K562 (cell line): ENCODE measurements around the gene NAV2. TPM values are rescaled to one million over a fixed set of nuclear protein-coding genes. Genes with fewer than 3 reads are reported as not detected.

Source experiments
- ATAC-seq: fragments of 200-7000 bp; cut with Tn5 transposase; 3 replicates; pipeline ENCODE4 v1.9.1; 2020; ENCODE audit warnings: moderate library complexity
- BruUV-seq: library from RNA; stranded (reverse); fragments of 400-500 nt; replicated peaks from 2 replicates; lab custom pipeline; 2021; lab: Mats Ljungman, UMichigan
- CTCF ChIA-PET: fragments of 300-600 bp; formaldehyde crosslinking; extraction: SDS; loops from one replicate; lab custom pipeline; 2021; ENCODE audit warnings: low intra/inter-chr PET ratio; lab: Yijun Ruan, JAX
- POLR2A ChIA-PET: fragments of 300-600, 350-650 bp; sonication (Branson Sonifier 250); formaldehyde crosslinking; extraction: SDS; loops from one replicate; lab custom pipeline; 2021; ENCODE audit warnings: antibody characterized with exemption, inconsistent platforms; lab: Yijun Ruan, JAX
- DNase-seq, 4 experiments: peaks; one replicate each; pipeline versions ENCODE4 v3.0.0 to v3.0.0-alpha.2; 2011 to 2018; ENCODE audit warnings: low spot score in 3 of 4, mixed read lengths in 3 of 4; ENCODE audit errors: extremely low read depth in 1 of 4
- FAIRE-seq: peaks from 2 replicates; lab custom pipeline; 2011; peaks lifted over from hg19 to GRCh38; lab: Jason Lieb, UNC
- H2AFZ ChIP-seq: 2 replicates; pipeline ENCODE4 v1.6.0; 2011; ENCODE audit warnings: low read depth, low read length, control low read depth, inconsistent platforms
- H3K27ac ChIP-seq: fragments of 200-600 bp; 3 replicates; pipeline ENCODE4 v1.8.0; 2011; ENCODE audit warnings: low read depth, mild to moderate bottlenecking, control low read depth, inconsistent platforms, low read length, moderate library complexity, mixed read lengths; ENCODE audit errors: extremely low read depth
- H3K27me3 ChIP-seq, 2 experiments: fragments of 300-600 bp in 1 of 2; 2 replicates in 1 of 2; 3 replicates in 1 of 2; pipeline versions ENCODE4 v1.6.0 to v1.8.0; 2011; ENCODE audit warnings: inconsistent platforms in 2 of 2, low read length in 2 of 2, mild to moderate bottlenecking in 1 of 2, mixed read lengths in 1 of 2, moderate library complexity in 1 of 2; ENCODE audit not compliant: control insufficient read depth in 2 of 2, insufficient read depth in 2 of 2
- H3K36me3 ChIP-seq: fragments of 300-600 bp; 3 replicates; pipeline ENCODE4 v1.8.0; 2011; ENCODE audit warnings: mild to moderate bottlenecking, low read length, inconsistent platforms; ENCODE audit not compliant: control insufficient read depth, insufficient read depth
- H3K4me1 ChIP-seq, 2 experiments: fragments of 200-600 bp in 1 of 2; replicated peaks in 1 of 2; 2 replicates in 1 of 2; 3 replicates in 1 of 2; pipeline versions ENCODE4 v1.5.1 to v1.8.0; 2011; ENCODE audit warnings: inconsistent platforms in 2 of 2, low read length in 2 of 2, mild to moderate bottlenecking in 1 of 2, mixed read lengths in 1 of 2, moderate library complexity in 1 of 2; ENCODE audit not compliant: control insufficient read depth in 2 of 2, insufficient read depth in 2 of 2
- H3K4me2 ChIP-seq: 2 replicates; pipeline ENCODE4 v1.6.1; 2011; ENCODE audit warnings: low read length, control low read depth, inconsistent platforms, mixed read lengths; ENCODE audit not compliant: insufficient read depth
- H3K4me3 ChIP-seq: fragments of 200-600 bp; sonication (generic), shearing (Covaris generic); 2 replicates; pipeline ENCODE4 v1.5.1; 2016; ENCODE audit warnings: control low read depth, inconsistent platforms
- H3K79me2 ChIP-seq: fragments of 200-600 bp; 3 replicates; pipeline ENCODE4 v1.8.0; 2011; ENCODE audit warnings: low read length, inconsistent platforms; ENCODE audit not compliant: control insufficient read depth, insufficient read depth
- H3K9ac ChIP-seq, 2 experiments: 2 replicates each; pipeline versions ENCODE4 v1.6.0 to v1.6.1; 2011; ENCODE audit warnings: low read depth in 2 of 2, low read length in 2 of 2, control low read depth in 1 of 2, inconsistent platforms in 1 of 2, mild to moderate bottlenecking in 1 of 2, mixed read lengths in 1 of 2; ENCODE audit not compliant: insufficient read depth in 1 of 2
- H3K9me1 ChIP-seq: one replicate; pipeline ENCODE4 v1.6.0; 2011; ENCODE audit warnings: inconsistent platforms, mild to moderate bottlenecking, low read length, moderate library complexity; ENCODE audit not compliant: control insufficient read depth, insufficient read depth
- H3K9me3 ChIP-seq: replicated peaks from 2 replicates; pipeline ENCODE4 v1.5.1; 2011; ENCODE audit warnings: low read depth, low read length, inconsistent platforms; ENCODE audit not compliant: control insufficient read depth, insufficient read depth
- H4K20me1 ChIP-seq: replicated peaks from 2 replicates; pipeline ENCODE4 v1.6.1; 2011; ENCODE audit warnings: low read length, inconsistent platforms, mixed read lengths; ENCODE audit not compliant: control insufficient read depth, insufficient read depth
- CGGBP1 ChIP-seq: fragments of 250-450 bp; sonication (Bioruptor Pico); IDR thresholded peaks from 2 replicates; pipeline ENCODE4 v1.9.0; 2021; ENCODE audit warnings: mild to moderate bottlenecking
- CTCFL ChIP-seq: IDR thresholded peaks from 2 replicates; pipeline ENCODE4 v1.6.1; 2011; ENCODE audit warnings: borderline replicate concordance, low read depth, mild to moderate bottlenecking, moderate library complexity, low read length; ENCODE audit not compliant: insufficient read depth, poor library complexity, severe bottlenecking
- ETV6 ChIP-seq, 3 experiments: fragments of 150-350 bp in 1 of 3; sonication (generic) in 1 of 3; formaldehyde crosslinking in 1 of 3; IDR thresholded peaks; 2 replicates each; pipeline versions ENCODE4 v1.6.1 to v1.8.0; 2014 to 2022; ENCODE audit warnings: borderline replicate concordance in 2 of 3, low read depth in 2 of 3, antibody characterized with exemption in 1 of 3, low read length in 1 of 3, mild to moderate bottlenecking in 1 of 3, missing genetic modification reagents in 1 of 3
- PCBP1 ChIP-seq: fragments of 200-400 bp; formaldehyde crosslinking; IDR thresholded peaks from 2 replicates; pipeline ENCODE4 v1.6.1; 2018; ENCODE audit warnings: mild to moderate bottlenecking, low read depth, low read length; ENCODE audit not compliant: poor library complexity, severe bottlenecking
- PHTF2 ChIP-seq: fragments of 250-450 bp; sonication (Bioruptor Pico); IDR thresholded peaks from 2 replicates; pipeline ENCODE4 v1.5.0; 2021; ENCODE audit warnings: mild to moderate bottlenecking
- SFPQ ChIP-seq: fragments of 200-400 bp; formaldehyde crosslinking; IDR thresholded peaks from 2 replicates; pipeline ENCODE4 v1.6.1; 2017; ENCODE audit warnings: mild to moderate bottlenecking, low read depth, low read length, moderate library complexity
- SMAD1 ChIP-seq: fragments of 150-350 bp; IDR thresholded peaks from 2 replicates; pipeline ENCODE4 v1.6.1; 2014; ENCODE audit warnings: low read length, low read depth; ENCODE audit not compliant: partially characterized antibody
- ZNF212 ChIP-seq: fragments of 450-650 bp; formaldehyde crosslinking; IDR thresholded peaks from 2 replicates; pipeline ENCODE4 v1.4.0; 2020; ENCODE audit warnings: mild to moderate bottlenecking
- in situ Hi-C: fragments of 300-500 bp; cut with MboI; formaldehyde crosslinking; loops from 4 replicates; pipeline ENCODE4 v1.15.0; 2018; ENCODE audit warnings: inconsistent platforms, mixed read lengths
- intact Hi-C: fragments of 100-400 bp; cut with micrococcal nuclease; formaldehyde crosslinking; loops from 2 replicates; pipeline ENCODE4 v1.14.2; 2022
- polyA plus RNA-seq, 8 experiments: library from polyadenylated mRNA; depleted of rRNA in 4 of 8; stranded (reverse) in 5 of 8; unstranded in 3 of 8; fragments of >200 nt; fragmentation: Nextera tagmentation in 2 of 8; fragmentation: Illumina TruSeq in 1 of 8; extraction: Ambion mirVana in 2 of 8; extraction: Trizol in 1 of 8; gene quantifications; 2 replicates each; pipeline versions ENCODE4 v1.2.1 to v1.2.3, GENCODE V29; 2011 to 2014; ENCODE audit warnings: inconsistent platforms in 1 of 8, missing spikeins in 1 of 8
- total RNA-seq, 7 experiments: library from RNA; depleted of rRNA in 6 of 7; stranded (reverse); fragments of >200 nt in 6 of 7; fragmentation: Illumina TruSeq in 2 of 7; extraction: Trizol in 2 of 7; gene quantifications; 2 replicates each; pipeline versions ENCODE4 v1.2.1 to v1.2.3, GENCODE V29; 2011 to 2021; ENCODE audit warnings: low replicate concordance in 1 of 7

The NAV2 gene
- total and polyA plus RNA-seq, 9 of the 15 experiments (the other 6 are each of a cell fraction or from before 2014, with no cell fraction given), result 0.03 to 0.35 (median 0.05) TPM

GRCh38 chr11:19880088-19880345 lies 167.4 kb downstream of the NAV2 start:
- intact Hi-C loops (no loop called here), in situ Hi-C loops (loop anchor here (25.0 kb wide), 1 partner anchor 568 kb away; no protein-coding TSS in a partner anchor)
- Histone ChIP-seq H3K27me3 (peaks cover 0 to 10% of the 10 kb centered on the region in 2 experiments; a peak in 3 of 5 replicates), H3K9me1 (no peaks in the 10 kb centered on the region), H2AFZ (no peak overlapping the region), H3K4me2 (no peak overlapping the region), H3K4me3 (no peak overlapping the region), H3K79me2 (no peaks in the 10 kb centered on the region), H3K9ac (no peak overlapping the region), H3K27ac (no peak overlapping the region), H3K36me3 (no peaks in the 10 kb centered on the region), H4K20me1 (no peaks in the 10 kb centered on the region), H3K9me3 (no peaks in the 10 kb centered on the region), H3K4me1 (no peaks in the 10 kb centered on the region)
- FAIRE-seq (no peak), ATAC-seq (no peak), DNase-seq (no peak)
- ChIA-PET POLR2A (no interaction called here), CTCF (no interaction called here)
- TF ChIP-seq SMAD1, result no peak
- TF ChIP-seq CTCFL, result no peak
- no peak for TF ChIP-seq SFPQ
- no peak for TF ChIP-seq ZNF212 (CRISPR knock-in tag)
- no peak for TF ChIP-seq CGGBP1 (CRISPR knock-in tag)
- TF ChIP-seq PCBP1, result no peak
- no peak for TF ChIP-seq ETV6 (IDR thresholded peaks at IDR 0.05; ENCODE audit: borderline replicate concordance in 1 of 2, low read depth in 2 of 2, low read length in 1 of 2)
- no peak for TF ChIP-seq ETV6 (CRISPR knock-in tag; IDR thresholded peaks at IDR 0.05; ENCODE audit: borderline replicate concordance)
- TF ChIP-seq PHTF2 (CRISPR knock-in tag), result no peak
- no TSS peak for BruUV-seq
